Fibroblast of mammary gland (primary cell): Measurements from ENCODE around the gene PAQR7.
A peak's percentile ranks its signal among the peaks of the same experiment; 100 is the strongest.

ENCODE experiments used
- DNase-seq: peaks from one replicate; pipeline ENCODE4 v3.0.0-alpha.2; 2010; ENCODE audit warnings: low read depth
- H3K4me3 ChIP-seq: 2 replicates; pipeline ENCODE4 v1.5.1; 2011; ENCODE audit warnings: low read depth, mild to moderate bottlenecking, low read length, moderate library complexity; ENCODE audit not compliant: control insufficient read depth
- TF ChIP-seq, protein P1 (sequence below): conservative IDR thresholded peaks from 2 replicates; pipeline ENCODE4 v1.5.1; 2011; ENCODE audit warnings: low read depth, low read length, inconsistent platforms; ENCODE audit not compliant: control insufficient read depth, insufficient read depth

Gene PAQR7

DNA sequence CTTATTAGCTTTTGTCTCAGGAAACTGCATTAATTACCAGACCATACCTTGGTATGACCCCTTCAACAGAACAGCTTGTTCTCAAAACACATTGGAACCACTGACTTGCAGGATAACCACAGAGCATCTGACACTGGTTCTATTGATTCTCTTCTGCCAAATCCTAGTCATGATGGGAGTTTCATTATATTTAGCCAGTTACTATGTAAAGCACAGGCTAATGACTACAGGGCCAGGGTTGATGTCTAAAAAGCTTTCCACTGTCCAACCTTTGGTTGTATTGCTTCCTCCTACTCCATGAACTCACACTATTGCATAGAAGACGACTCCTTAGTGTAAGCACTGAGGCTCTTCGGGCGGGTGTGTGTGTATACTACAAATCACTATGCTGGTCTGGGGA, 27.0 kb upstream of the PAQR7 start:
- no peak overlapping the region for H3K4me3 ChIP-seq
- no peak for DNase-seq
- TF ChIP-seq, protein P1, sequence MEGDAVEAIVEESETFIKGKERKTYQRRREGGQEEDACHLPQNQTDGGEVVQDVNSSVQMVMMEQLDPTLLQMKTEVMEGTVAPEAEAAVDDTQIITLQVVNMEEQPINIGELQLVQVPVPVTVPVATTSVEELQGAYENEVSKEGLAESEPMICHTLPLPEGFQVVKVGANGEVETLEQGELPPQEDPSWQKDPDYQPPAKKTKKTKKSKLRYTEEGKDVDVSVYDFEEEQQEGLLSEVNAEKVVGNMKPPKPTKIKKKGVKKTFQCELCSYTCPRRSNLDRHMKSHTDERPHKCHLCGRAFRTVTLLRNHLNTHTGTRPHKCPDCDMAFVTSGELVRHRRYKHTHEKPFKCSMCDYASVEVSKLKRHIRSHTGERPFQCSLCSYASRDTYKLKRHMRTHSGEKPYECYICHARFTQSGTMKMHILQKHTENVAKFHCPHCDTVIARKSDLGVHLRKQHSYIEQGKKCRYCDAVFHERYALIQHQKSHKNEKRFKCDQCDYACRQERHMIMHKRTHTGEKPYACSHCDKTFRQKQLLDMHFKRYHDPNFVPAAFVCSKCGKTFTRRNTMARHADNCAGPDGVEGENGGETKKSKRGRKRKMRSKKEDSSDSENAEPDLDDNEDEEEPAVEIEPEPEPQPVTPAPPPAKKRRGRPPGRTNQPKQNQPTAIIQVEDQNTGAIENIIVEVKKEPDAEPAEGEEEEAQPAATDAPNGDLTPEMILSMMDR = no peak

DNA sequence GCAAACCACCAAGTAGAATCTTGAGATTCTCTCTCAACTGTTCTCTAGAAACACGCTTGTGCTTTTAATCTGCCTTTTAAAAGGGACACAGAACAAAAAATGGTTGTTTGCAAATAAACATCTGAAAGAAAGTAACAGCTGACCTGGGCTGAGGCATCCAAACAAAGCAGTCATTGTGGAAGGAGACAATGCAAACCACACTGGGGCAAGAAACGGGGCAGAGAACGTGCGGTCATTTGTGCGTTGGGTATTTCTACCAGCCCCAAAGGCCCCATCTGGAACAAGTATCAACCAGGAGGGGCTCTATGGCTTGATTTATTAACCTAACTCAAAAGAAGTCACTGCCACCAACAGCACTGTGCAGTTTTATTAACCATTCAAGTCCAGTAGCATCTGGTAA, 24.7 kb upstream of the PAQR7 start:
- TF ChIP-seq, protein P1 = no peak
- no peak for DNase-seq
- H3K4me3 ChIP-seq = no peak overlapping the region

DNA sequence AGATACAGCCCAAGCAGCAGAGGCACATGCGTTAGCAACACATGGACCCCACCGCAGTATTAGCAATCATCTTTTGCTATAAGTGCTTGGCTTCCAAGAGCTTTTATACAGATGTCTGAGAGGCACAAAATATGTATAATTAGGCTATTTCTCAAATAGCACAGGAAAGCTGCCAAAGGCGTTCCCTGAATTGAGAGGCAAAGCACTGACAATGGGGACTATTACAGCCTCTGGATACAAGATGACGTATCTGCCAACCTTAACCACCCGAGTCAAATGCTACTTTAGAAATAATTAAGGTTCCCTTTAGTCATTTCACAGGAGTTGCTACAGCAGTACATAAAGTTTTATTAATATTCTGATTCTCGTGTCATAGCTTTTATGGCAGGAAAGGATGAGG, 24.3 kb upstream of the PAQR7 start:
- no peak for DNase-seq
- TF ChIP-seq, protein P1 = no peak
- no peak overlapping the region for H3K4me3 ChIP-seq

DNA sequence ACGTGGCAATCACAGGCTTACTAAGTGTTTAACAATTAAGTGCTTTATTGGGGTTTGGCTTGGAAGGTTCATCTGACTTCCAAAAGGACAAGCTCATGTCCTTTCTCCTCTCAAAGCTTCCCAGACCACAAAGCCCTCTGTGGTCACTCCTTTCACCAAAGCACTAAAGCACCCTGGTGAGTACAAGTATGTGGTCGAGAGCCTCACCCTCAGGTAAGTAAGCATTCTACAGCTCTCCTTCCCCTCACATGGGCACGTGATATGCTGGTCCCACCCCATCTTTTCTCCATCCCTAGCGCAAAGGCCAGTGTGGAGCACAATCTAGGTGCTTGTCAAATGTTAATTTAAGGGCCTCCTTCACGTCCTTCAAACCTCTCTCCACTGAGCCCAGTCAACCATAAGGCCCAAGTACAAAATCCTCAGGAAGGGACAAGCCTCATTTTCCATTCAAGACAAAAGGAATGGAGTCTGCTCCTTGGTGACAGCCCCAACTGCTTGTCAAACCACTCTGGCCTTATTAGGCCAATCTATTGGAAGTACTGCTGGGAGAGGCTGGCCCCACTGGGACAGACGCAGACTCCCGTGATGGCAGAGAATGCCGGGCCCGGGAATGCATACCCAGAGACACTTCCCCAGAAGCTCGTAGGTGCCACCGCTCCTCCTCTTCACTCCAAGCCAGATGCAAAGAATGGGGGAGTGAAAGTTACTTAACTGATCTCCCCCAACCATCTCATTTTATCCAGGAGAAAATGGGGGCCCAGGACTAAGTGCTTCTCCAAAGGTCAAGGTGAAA, 22.9 kb upstream of the PAQR7 start:
- no peak for DNase-seq
- TF ChIP-seq, protein P1 = no peak
- no peak overlapping the region for H3K4me3 ChIP-seq

DNA sequence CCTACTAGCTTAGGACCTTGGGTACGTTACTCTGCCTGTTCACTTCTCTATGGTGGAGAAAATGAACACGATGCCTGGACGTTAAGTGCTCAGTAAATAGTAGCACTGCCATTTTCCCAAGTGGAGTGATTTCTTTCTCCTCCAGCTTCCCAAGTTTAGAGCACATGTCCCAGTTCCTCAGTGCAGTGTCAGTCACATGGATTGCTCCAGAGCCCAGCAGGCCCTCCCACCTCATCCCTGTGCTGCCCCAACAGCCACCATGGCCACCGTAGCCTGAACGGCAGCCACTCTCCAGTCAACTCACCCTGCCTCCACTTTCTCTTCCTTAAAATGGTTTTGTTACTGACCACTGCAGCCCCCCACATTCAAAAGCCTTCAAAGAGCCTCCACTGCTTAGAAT, 22.2 kb upstream of the PAQR7 start:
- no peak for DNase-seq
- H3K4me3 ChIP-seq = no peak overlapping the region
- TF ChIP-seq, protein P1 = no peak

DNA sequence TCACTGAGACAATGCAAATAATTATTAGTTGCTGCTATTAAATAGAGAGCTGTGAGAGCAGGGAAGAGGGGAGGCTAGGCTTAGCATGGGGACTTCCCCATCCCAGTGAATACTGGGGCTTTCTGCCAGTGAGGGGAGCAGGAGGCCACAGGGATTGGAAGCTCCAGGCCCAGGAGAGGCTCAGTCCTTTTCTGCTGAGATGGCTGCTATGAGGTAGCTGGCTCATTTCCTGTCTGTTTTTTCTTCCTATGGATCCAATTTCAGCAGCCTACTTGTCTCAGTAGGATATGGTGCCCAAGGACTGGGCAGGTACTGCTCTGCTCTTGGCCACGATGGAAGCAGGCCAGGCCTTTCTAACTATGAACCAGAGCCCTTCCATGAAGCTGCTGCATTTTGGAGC, 20.8 kb upstream of the PAQR7 start:
- H3K4me3 ChIP-seq = no peak overlapping the region
- TF ChIP-seq, protein P1 = no peak
- no peak for DNase-seq

DNA sequence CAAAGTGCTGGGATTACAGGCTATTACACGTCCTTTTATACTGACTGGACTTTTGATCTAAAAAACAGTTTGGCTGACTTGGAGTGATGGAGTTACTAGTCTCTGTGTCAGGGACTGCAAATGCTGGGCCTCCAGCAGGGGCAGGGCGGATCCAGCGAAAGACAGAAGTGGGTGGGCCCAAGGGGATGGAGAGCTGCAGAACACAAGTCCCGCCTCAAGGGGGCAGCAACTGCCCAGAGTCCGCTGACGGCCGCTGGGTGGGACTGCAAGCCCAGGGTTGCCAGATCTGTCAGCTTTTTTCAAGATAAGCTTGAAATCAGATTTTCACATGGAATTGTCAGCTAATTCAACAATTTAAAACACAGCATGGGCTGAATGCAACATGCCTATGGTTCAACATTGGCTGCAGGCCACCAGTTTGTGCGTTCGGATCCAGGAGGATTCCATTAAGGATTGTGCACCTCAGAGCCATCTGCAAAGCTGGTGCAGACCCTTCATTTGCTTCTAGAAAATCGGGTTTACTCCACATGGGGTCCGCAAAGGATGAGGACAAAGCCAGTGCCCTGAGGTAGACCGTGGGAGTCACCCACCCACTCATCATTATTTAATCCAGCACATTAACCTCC, 20.0 kb upstream of the PAQR7 start:
- H3K4me3 ChIP-seq = no peak overlapping the region
- TF ChIP-seq, protein P1 = peak; percentile 97
- DNase-seq = peak; percentile 92
